Activated CD4-positive, alpha-beta T cell treated with anti-CD3 and anti-CD28 coated beads, Interleukin-2, Interleukin-6, amounts not matched to agents 100 ng/mL and 50 ng/mL, durations not matched to agents 16 hours and 8 hours (primary cell): ENCODE results near the gene TBC1D13.
"Not testable (repeated sequence)": the region's sequence is repeated elsewhere in the genome, so short reads cannot be mapped to it uniquely, and the experiment has no call there.

ENCODE experiments used
- DNase-seq: peaks from one replicate; pipeline ENCODE4 v3.0.0-alpha.2; 2020

Gene TBC1D13, protein sequence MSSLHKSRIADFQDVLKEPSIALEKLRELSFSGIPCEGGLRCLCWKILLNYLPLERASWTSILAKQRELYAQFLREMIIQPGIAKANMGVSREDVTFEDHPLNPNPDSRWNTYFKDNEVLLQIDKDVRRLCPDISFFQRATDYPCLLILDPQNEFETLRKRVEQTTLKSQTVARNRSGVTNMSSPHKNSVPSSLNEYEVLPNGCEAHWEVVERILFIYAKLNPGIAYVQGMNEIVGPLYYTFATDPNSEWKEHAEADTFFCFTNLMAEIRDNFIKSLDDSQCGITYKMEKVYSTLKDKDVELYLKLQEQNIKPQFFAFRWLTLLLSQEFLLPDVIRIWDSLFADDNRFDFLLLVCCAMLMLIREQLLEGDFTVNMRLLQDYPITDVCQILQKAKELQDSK

DNA sequence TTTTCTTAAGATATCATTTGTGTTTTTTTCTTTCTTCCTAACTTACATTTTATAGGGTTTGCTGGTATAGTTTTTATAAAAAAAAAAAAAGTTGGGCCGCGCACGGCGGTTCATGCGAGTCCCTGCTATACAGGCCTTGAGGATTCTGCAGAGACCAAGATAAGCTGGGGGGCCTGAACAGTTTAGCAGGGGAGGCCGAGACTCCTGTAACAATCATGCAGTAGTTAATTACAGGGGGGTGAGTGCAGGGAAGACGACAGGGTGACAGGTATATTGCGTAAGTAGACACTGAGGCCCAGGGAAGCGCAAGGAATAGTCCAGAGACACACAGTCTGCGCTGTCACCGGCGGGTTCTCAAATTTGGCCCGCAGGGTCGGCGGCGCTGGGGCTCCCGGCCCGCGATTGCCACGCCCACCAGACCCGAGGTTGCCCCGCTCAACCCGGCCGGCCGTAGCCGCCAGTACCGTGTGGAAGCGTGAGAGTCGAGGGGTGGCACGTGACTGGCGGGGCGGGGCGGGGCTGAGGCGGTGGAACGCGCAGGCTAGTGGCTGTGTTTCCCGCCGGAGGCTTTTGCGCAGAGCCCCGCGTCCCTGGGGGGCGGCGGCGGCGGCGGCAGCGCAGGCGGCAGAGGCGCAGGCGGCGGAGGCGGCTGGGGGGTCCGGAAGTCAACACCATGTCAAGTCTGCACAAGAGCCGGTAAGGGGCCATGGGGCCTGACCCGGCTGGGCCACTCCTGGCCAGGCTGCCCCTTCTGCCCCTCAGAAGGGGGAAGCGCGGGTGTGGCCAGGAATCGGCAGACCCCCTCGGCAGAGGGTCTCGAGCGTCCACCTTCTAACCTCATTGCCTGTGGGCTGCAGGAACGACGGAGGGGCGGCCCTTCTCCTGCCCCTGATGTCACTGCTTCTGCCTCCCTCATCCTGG lies at the start of gene TBC1D13:
Gene TBC1D13, plus strand, starts transcription at position 573 of the 921 bp plus-strand sequence. Its CDS starts 101 bp downstream, at position 674.
- DNase-seq = peak; percentile 93

DNA sequence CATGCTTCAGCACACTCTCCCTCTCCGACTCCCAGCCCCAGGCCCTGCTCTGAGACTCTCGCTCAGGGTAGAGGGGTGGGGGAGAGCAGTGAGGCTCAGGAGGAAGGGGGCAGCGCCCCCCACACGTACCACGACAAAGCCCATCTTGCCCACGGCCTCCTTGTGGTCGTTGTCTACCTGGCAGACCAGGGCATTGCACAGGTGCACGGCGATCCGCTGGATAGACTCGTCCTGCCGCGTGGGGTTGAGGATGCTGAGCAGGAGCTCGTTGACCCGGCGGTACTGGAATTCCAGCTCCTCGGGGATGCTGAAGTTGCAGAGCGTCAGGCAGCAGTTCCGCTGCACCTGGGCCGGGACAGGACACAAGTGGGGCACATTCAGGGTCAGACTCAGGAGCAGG lies 44.7 kb upstream of the TBC1D13 start:
- DNase-seq = no peak

DNA sequence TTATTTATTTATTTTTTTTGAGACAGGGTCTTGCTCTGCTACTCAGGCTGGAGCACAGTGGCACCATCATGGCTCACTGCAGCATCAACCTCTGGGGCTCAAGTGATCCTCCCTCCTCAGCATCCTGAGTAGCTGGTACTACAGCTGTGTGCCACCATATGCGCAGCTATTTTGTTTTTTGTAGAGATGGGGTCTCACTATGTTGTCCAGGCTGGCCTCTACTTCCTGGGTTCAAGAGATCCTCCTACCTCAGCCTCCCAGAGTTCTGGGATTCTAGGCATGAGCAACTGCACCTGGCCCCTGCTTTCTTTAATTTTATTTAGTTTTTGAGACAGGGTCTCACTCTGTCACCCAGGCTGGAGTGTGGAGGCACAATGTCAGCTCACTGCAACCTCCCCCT lies 43.6 kb upstream of the TBC1D13 start:
- no peak for DNase-seq

DNA sequence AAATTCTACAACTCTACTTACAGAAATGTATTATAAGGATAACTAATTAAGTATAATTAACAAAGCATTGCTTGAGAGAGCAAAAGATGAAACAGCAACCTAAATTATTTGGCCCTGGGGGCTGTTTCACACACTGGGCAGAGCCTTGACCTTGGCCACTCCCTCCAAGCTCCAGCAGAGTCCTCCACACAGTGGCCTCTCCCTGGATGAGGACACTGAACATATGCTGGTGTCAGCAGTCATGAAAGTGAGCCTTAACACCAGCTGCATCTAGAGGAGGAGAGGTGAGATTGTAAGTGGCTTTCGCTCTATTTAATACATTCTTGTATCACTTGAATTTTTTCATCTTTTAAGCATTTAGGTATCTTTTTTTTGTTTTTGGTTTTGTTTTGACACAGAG lies 39.8 kb upstream of the TBC1D13 start:
- no peak for DNase-seq

DNA sequence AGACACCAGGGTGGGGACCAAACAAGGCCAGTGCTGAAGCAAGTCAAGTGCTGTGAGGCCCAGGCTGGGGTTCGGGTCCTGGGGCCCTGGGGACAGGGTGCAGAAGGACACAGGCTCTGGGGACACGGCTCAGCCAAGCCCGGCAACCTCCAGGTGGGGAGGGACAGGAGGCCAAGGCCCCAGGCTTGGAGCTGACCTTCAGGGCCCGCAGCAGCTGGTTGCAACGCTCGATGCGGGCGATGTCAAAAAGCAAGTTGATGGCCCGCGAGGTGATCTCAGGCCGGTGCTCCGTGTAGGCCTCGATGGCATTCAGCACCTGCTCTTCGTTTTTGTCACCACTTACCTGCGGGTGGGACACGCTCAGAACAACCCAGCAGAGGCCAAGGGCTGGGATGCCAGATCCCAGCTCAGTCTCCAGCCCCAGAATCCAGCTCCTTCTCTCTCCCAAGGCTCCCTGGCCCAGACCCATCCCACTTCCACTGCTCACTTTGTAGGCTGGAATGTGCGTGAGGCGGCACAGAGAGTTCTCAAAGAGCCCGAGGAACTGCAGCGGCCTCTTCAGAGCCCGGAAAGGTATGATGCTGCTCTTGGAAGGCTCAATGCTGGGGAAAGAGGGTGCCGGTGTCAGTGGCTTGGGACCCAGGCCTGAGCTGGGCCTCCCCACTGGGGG lies 36.0 kb upstream of the TBC1D13 start:
- DNase-seq = no peak

DNA sequence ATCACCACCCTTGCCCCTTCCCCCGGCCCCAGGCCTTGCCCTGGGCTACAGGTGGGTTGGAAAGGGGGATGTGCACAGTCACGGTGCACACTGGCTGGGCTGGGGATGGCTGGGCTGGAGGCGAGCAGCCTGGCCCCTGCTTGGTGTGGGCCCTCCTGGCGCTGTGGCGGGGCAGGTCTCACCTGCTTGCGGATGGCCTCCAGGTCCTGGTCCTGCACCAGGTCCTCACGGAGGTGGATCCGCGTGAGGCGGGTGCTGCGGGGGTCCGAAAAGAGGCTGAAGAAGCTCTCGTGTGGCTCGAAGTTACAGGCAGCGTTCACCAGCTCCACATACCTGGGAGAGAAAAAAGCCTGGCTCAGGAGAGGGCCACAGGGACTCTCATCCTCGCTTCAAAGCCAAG lies 33.4 kb upstream of the TBC1D13 start:
- no peak for DNase-seq

DNA sequence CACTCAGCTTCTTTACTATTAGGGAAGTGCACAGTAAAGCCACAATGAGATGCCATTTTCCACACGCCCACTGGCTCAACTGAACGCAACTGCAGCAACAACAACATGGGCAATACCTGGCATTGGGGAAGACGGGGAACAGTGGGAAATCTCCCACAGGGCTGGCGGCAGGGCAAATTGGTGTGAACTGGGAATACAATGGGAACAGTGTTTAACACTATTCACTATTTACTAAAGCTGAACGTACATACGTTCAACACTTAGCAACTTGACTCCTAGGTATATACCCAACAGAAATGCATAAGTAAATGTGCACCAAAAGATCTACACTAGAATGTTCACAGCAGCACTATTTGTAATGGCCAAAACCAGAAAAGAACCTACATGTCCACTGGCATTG lies 29.5 kb upstream of the TBC1D13 start:
- DNase-seq = no peak

DNA sequence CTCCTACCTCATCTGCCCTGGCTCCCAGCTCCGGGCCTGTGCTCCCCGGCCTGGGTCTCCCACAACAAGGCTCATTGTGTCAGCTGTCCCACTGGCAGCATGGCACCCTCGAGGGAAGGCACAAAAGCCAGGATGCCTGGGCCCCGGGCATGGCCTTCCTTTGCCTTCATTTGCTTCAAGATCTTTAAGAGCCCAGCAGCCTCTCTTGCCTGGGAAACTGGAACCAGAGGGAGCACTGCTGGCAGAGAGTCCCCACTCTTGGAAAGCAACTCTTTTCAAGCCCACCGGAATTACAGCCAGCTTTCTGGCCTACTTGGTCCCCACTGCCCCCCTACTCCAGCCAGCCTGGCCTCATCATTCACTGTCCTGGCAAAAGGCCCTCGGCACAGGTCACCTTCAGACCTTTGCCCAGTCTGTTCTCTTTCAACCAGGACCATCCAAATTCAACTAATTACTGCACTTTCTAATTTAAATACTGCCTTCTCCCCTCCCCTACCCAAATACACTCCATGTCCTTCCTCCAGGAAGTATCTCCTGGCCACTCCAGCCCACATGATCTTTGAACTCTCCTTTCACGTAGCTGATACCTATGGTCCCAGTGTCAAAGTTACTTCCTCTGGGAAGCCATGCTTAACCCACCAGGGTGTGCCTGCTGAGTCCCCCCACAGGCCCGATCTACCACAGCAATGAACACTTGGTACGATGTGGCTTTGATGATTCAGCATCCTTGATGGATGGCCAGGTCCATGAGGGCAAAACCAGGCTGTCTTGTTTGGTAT lies 24.2 kb upstream of the TBC1D13 start:
- DNase-seq = no peak

DNA sequence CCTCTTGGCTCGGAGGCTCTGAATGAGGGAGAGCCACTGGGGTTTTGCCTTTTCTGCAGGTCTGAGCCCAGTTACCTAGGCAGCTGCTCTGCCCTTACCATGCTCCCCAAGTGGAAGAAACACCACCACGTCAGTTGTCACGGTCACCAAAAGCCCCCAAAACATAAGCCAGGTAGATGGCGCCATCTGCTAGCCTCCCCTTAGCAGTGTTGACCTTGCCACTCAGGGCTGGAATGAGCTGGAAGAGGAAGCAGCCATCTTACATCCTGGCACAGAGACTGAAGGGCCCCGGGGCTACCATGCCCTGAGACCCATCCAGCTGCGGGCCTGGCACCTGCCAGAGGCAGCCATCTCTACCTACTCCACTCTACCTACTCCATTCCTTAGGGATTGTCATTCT lies 22.7 kb upstream of the TBC1D13 start:
- peak; percentile 9 for DNase-seq

DNA sequence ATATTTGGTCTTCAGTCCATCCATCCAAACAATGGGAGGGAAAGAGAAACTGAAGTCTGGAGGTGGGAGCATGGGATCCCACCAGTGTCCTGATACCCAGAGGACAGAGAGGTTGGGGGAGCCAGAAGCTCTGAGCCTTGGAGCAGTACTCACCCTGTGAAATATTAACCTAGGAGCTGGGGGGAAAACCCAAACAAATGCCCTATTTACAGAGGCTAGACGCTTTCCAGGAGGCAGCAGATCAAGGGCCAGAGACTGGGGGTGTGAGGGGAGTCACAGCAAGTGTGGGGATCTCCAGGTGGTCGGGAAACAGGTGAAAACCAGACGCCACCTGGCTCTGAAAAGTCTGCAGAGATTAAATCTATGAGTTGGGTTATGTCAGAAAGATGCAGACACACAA lies 21.6 kb upstream of the TBC1D13 start:
- DNase-seq = no peak

DNA sequence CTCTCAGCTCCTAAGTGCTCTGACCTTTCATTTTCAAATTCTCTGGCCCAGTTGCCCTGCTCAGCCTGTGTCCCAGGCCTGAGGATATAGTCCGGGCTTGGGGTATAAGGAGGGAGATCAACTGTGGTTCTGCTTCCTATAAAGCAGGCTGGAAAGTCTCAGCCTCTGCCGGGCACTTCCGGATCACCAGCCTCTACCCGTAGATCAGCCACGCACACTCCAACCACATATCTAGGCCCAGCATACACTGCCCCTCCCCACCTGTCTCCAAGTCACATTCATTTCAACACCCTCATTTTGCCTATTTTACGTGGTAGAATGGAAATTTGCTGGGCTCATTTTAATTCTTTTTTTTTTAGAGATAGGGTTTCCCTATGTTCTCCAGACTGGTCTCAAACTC lies 18.4 kb upstream of the TBC1D13 start:
- DNase-seq = no peak

DNA sequence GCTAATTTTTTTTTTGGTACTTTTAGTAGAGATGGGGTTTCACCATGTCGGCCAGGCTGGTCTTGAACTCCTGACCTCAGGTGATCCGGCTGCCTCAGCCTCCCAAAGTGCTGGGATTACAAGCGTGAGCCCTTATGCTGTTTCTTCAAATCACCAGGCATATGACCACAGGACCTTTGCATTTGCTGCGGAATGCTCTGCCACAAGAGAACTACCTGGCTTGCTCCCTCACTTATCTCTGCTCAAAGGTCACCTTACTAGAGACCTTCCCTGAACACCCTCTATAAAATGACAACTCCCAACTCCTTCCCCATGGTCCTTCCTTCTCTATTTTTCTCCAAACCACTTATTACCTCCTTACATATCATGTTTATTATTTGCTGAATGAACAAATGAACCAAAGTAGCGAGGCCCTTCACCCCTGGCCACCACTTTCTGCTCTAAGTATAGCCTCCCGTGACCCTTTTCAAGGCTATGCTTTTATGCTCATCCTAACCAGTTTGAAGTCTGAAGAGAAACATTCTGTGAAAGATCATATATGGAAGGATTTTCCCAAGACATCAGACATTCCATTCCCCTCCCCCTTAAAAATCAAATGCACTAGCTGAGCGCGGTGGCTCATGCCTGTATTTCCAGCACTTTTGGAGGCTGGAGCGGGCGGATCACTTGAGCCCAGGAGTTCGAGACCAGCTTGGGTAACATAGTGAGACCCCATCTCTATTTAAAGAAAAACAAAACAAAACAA lies 16.6 kb upstream of the TBC1D13 start:
- DNase-seq = no peak

DNA sequence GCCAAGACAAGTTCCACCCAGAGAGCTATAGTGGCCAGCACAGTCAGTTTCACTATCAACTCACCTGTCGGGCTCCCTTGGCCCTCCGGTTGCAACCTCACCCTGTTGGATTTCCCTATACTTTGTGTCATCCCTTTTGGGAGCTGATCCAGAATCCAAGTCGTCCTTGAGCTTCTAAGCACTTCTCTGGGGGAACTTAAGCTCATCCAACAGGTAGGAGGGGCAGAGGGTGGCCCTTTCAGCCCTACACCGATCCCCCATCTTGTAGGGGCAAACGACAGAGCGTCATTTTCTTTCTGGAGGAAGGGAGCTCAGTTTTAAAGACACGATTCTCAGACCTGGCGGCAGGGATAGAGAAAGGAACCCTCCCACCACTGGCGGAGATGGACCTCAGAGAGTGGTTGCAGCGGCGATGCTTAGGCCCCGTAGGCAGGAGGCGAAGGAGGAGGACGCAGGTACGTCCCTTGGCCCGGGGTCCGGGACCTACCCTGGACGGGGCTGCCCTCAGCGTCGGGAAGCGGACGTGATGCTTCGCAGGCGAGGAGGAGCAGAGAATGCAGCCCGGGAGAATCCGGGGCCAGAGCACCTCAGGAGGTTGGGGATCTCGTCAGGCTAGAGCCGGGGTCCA lies 15.8 kb upstream of the TBC1D13 start:
- DNase-seq = peak; percentile 3

DNA sequence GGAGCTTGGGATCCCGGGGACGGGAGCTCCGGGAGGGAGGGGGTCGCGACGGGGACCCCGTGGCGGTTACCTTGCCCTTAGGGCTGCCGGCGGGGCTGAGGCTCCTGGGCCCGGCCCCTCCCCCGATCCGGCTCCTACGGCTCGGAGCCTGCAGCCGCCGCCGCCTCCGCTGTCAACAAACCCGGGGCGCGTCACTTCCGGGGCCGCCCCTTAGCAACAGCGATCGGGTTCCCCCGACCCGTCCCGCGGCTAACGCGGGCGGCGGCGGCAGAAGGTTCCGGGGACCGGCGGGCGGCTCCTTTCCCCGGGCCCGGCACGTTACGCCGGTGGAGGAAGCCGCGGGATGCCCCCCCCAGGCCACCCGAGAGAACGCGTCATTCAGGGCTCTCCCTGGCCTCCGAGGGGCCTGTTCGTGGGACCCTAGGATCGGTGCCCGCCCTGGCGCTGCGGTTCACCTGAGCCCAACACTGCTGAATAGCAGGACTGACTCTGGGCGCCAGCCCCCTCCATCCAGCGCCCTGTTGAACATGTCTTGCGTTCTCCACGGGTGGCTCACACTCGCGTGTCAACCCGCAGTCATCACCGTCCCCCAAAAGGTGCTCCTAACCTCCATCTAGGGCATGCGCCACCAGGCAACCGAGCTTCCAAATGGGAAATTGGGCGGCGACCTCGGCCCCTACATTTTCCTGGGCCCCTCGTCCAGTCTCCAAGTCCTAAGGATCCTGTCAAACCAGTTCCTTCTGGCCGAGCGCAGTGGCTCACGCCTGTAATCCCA lies 15.1 kb upstream of the TBC1D13 start, which contains the start of gene ZER1:
Gene ZER1, minus strand, starts transcription at position 183 of the 775 bp plus-strand sequence. CDS start 16,362 bp downstream, outside the sequence.
- DNase-seq = peak; percentile 95

DNA sequence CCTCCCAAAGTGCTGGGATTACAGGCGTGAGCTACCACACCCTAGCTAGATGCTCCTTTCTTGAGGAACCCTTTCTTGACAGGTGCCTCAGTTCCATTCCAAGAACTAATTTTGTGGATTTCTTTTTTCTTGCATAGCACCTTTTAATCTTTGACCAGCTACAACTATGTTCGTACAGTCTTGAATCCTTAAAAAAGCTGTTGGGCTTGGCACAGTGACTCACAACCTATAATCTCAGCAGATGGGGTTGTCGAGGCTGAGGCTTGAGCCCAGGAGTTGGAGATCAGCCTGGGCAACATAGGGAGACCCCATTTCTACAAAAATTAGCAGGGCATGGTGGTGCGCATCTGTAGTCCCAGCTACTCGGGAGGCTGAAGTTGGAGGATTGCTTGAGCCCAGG lies 14.0 kb upstream of the TBC1D13 start:
- DNase-seq = no peak

DNA sequence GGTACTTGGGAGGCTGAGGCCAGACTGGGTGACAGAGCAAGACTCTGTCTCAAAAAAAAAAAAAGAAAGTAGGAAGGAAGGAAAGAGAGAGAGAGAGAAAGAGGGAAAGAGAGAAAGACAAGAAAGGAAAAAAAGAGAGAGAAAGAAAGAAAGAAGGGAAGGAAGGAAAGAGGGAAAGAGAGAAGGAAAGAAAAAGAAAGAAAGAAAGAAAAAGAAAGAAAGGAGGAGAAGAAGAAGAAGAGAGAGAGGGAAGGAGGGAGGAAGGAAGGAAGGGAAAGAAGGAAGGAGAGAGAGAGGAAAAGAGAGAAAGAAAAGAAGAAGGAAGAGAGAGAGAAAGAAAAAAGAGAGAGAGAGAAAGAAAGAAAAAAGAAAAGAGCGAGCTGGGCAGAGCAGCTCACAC lies 12.2 kb upstream of the TBC1D13 start:
- DNase-seq = no peak

DNA sequence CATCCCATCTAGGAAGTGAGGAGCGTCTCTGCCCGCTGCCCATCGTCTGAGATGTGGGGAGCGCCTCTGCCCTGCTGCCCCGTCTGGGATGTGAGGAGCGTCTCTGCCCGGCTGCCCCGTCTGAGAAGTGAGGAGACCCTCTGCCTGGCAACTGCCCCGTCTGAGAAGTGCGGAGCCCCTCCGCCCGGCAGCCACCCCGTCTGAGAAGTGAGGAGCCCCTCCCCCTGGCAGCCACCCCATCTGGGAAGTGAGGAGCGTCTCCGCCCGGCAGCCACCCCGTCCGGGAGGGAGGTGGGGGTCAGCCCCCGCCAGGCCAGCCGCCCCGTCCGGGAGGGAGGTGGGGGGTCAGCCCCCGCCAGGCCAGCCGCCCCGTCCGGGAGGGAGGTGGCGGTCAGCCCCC lies 7.0 kb upstream of the TBC1D13 start:
- not testable (repeated sequence) for DNase-seq

DNA sequence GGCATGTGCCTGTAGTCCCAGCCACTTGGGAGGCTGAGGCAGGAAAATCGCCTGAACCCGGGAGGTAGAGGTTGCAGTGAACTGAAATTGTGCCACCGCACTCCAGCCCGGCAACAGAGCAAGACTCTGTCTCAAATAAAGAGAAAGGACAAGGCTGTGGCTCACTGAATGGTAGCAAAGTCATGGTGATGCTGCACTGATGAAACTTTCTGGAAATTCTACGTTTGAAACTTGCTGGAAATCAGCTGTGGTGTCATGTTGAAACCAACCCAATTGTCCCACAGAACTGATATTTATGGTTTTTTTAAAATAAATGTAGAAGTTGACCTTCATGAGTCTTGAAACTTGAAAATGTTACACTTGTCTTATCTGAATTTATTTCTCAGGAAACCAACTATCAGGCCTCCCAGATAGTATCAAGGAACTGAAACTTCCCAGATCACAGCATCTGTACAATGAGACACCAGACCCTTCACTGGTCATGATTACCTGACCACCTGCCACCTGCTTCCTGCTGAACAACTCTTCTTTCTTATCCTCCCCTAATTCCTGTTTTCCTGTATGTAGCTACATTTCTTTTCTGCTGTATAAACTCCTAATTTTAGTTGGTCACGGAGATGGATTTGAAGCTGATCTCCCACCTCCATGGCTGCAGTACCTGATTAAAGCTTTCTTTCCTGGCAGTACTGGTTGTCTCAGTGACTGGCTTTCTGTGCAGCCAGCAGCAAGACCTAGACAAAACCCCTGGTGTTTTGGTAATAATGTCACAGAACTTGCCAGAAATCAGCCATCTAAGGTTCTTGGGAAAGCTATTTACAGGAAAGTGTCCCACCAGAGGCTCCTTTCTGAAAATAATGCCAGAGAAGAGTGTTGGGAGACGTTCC lies 5.6 kb upstream of the TBC1D13 start:
- no peak for DNase-seq

DNA sequence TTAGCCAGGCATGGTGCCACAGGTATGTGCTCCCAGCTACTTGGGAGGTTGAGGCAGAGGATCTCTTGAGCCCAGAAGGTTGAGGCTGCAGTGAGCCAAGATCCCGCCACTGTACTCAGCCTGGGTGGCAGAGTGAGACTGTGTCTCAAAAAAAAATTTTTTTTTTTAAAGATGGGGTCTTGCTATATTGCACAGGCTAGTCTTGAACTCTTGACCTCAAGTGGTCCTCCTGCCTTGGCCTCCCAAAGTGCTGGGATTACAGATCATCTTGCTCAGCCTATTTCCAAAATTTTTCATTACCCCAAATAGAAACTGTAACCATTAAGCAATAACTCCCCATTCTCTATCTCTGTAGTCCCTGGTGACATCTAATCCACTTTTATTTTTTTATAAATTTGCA lies 4.4 kb upstream of the TBC1D13 start:
- no peak for DNase-seq
